ENCODE measurements around the gene DNAJA1. TPM values are rescaled to one million over a fixed set of nuclear protein-coding genes. Genes with fewer than 3 reads are reported as not detected.

Gene DNAJA1
- total RNA-seq, 4 donors from 2014 or later, result 34.5 to 50.0 (median 44.0) TPM

DNA sequence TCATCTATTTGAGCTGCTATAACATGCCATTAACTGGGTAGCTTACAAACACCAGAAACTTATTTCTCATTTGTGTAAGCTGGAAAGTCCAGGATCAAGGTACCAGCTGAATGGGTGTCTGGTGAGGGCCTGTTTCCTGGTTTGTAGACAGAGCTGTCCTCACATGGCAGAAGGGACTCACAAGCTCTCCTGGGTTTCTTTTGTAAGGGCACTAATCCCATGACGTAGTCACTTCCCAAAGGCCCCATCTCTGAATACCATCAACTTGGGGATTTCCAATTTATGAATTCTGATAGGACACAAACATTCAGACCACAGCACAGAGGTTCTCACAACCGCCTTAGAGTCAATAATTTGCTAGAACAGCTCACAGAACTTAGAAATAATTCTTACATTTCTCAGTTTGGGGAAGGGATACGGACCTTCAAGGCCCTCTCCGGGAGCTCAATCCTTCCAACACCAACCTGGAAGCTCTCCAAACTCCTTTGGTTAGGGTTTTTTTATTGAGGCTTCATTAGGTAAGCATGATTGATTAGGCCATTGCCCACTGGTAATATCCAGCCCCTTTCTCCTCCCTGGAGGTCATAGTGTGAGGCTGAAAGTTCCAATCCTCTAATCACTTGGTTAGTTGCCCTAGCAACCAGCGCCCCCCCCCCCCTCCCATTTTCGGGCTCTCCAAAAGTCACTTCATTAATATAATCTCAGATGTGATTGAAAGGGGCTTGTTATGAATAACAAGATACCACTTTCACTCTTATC lies 7.6 kb upstream of the DNAJA1 start:
- WGBS, 2 donors, result 88 to 90% methylated on average over 6 of the region's 6 CpGs
- intact Hi-C loops (cut with DNase I; ENCODE audit: low total_unique reads), result no loop called here
- TF ChIP-seq POLR2A (IDR thresholded peaks at IDR 0.05), result no peak
- no peak for TF ChIP-seq CTCF (IDR thresholded peaks at IDR 0.05)

GRCh38 chr9:33019797-33020196 lies 5.3 kb upstream of the DNAJA1 start:
- intact Hi-C loops (cut with DNase I; ENCODE audit: low total_unique reads), result no loop called here
- DNase-seq (ENCODE audit: low spot score in 2 of 2), result no peak
- WGBS, 2 donors, result 90 to 92% methylated on average over 25 of the region's 25 CpGs
- TF ChIP-seq CTCF (IDR thresholded peaks at IDR 0.05), result no peak
- no peak for TF ChIP-seq POLR2A (IDR thresholded peaks at IDR 0.05)
- H3K4me3 ChIP-seq (ENCODE audit: low read depth, poor library complexity, severe bottlenecking), result no peak overlapping the region

More for the DNA sequence above, 7.6 kb upstream of the DNAJA1 start:
- H3K4me3 ChIP-seq (ENCODE audit: low read depth, poor library complexity, severe bottlenecking), result no peak overlapping the region
- no peak for DNase-seq (ENCODE audit: low spot score in 2 of 2)

DNA sequence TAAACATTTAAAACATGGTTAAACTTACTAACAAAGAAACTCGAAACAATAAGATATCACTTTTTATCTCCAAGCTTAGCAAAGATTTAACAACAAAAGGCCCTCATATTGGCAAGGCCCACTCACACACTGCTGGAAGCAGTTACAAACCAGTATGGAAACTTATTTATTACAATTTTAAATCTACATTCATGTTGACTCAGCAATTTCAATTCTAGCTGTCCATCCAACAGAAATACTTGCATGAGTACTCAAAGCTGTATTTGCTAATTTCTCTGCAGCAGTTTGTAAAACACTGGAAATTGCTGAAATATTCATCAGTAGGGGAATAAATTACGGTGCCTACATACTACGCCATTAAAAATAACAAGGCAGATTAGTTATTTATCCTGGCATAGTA lies 2.8 kb upstream of the DNAJA1 start:
- TF ChIP-seq CTCF (IDR thresholded peaks at IDR 0.05), result no peak
- no peak for TF ChIP-seq POLR2A (IDR thresholded peaks at IDR 0.05)
- no peak overlapping the region for H3K4me3 ChIP-seq (ENCODE audit: low read depth, poor library complexity, severe bottlenecking)
- DNase-seq (ENCODE audit: low spot score in 2 of 2), result no peak
- intact Hi-C loops (cut with DNase I; ENCODE audit: low total_unique reads), result no loop called here
- 87 to 93% methylated on average over 3 of the region's 3 CpGs for WGBS, 2 donors

GRCh38 chr9:33022755-33023154 lies 2.3 kb upstream of the DNAJA1 start:
- WGBS, 2 donors, result 81 to 85% methylated on average over 7 of the region's 7 CpGs
- TF ChIP-seq POLR2A (IDR thresholded peaks at IDR 0.05), result no peak
- TF ChIP-seq CTCF (IDR thresholded peaks at IDR 0.05), result no peak
- intact Hi-C loops (cut with DNase I; ENCODE audit: low total_unique reads), result no loop called here
- no peak overlapping the region for H3K4me3 ChIP-seq (ENCODE audit: low read depth, poor library complexity, severe bottlenecking)
- DNase-seq (ENCODE audit: low spot score in 2 of 2), result no peak

- DNase-seq (ENCODE audit: low spot score in 2 of 2), result no peak
- WGBS, 2 donors, result 65 to 71% methylated on average over 4 of the region's 4 CpGs
- intact Hi-C loops (cut with DNase I; ENCODE audit: low total_unique reads), result no loop called here
- TF ChIP-seq CTCF (IDR thresholded peaks at IDR 0.05), result no peak
- TF ChIP-seq POLR2A (IDR thresholded peaks at IDR 0.05), result no peak
- no peak overlapping the region for H3K4me3 ChIP-seq (ENCODE audit: low read depth, poor library complexity, severe bottlenecking)
Measured at GRCh38 chr9:33023661-33024060, 1.4 kb upstream of the DNAJA1 start.

Measured in lower leg skin (tissue), 4 donors.